GM21723 (cell line): ENCODE data around the gene FYN.

Source experiments
- ATAC-seq: cut with Tn5 transposase; IDR thresholded peaks from one replicate; pipeline ENCODE4 v1.9.1; 2021; ENCODE audit warnings: mild to moderate bottlenecking, moderate library complexity; ENCODE audit not compliant: unreplicated experiment

FYN gene

GRCh38 chr6:111884068-111884467, 10.8 kb upstream of the FYN start:
- no peak for ATAC-seq

- no peak for ATAC-seq
Observed at GRCh38 chr6:111880181-111880888, 7.1 kb upstream of the FYN start.

GRCh38 chr6:111875741-111876140, 2.5 kb upstream of the FYN start:
- ATAC-seq: no peak

- ATAC-seq: no peak
Observed at GRCh38 chr6:111874025-111874415, 768 bp upstream of the FYN start.

GRCh38 chr6:111872401-111873177, 663 bp downstream of the FYN start:
- ATAC-seq: peak; percentile 21

- ATAC-seq: no peak
Observed at GRCh38 chr6:111871725-111872400, 1.4 kb downstream of the FYN start.

- ATAC-seq: no peak
Observed at GRCh38 chr6:111871207-111871606, 2.0 kb downstream of the FYN start.

GRCh38 chr6:111870742-111871064, 2.5 kb downstream of the FYN start:
- ATAC-seq: no peak

GRCh38 chr6:111870051-111870741, 3.1 kb downstream of the FYN start:
- no peak for ATAC-seq

GRCh38 chr6:111866857-111867256, 6.4 kb downstream of the FYN start:
- no peak for ATAC-seq

GRCh38 chr6:111865909-111866546, 7.2 kb downstream of the FYN start:
- ATAC-seq: no peak

GRCh38 chr6:111865049-111865585, 8.1 kb downstream of the FYN start:
- no peak for ATAC-seq

- no peak for ATAC-seq
Observed at GRCh38 chr6:111864138-111865048, 8.9 kb downstream of the FYN start.

GRCh38 chr6:111862741-111863140, 10.5 kb downstream of the FYN start:
- no peak for ATAC-seq

- ATAC-seq: no peak
Observed at GRCh38 chr6:111862314-111862713, 10.9 kb downstream of the FYN start.

- no peak for ATAC-seq
Observed at GRCh38 chr6:111861431-111861885, 11.8 kb downstream of the FYN start.

GRCh38 chr6:111858347-111858746, 14.9 kb downstream of the FYN start:
- ATAC-seq: no peak

- ATAC-seq: no peak
Observed at GRCh38 chr6:111857674-111858337, 15.4 kb downstream of the FYN start.

GRCh38 chr6:111855753-111856152, 17.5 kb downstream of the FYN start:
- no peak for ATAC-seq
